NB4 (cell line): ENCODE measurements around the gene NOX5.

Experiments
- CTCF ChIP-seq: IDR thresholded peaks from one replicate; pipeline ENCODE4 v1.5.1; 2012; ENCODE audit warnings: low read depth, low read length
- MYC ChIP-seq: IDR thresholded peaks from 2 replicates; pipeline ENCODE4 v1.6.1; 2011; ENCODE audit warnings: low read depth, low read length
- POLR2A ChIP-seq: IDR thresholded peaks from 2 replicates; pipeline ENCODE4 v1.6.1; 2011; ENCODE audit warnings: mild to moderate bottlenecking; ENCODE audit not compliant: insufficient read length; ENCODE audit errors: extremely low read depth

GRCh38 chr15:69017978-69018377 lies 3.5 kb downstream of the NOX5 start:
- no peak for TF ChIP-seq CTCF
- TF ChIP-seq POLR2A: no peak
- no peak for TF ChIP-seq MYC
